Fibroblast of lung (primary cell): ENCODE results near the gene GOLPH3. TPM values are rescaled to one million over a fixed set of nuclear protein-coding genes. Genes with fewer than 3 reads are reported as not detected.

ENCODE experiments used
- DNase-seq, 2 donors: peaks; one replicate each; pipeline versions ENCODE4 v3.0.0 to v3.0.0-alpha.2; 2010; ENCODE audit warnings: low read depth in 2 of 2
- H2AFZ ChIP-seq: 2 replicates; pipeline ENCODE4 v1.5.1; 2012; ENCODE audit warnings: low read length, control low read depth, inconsistent platforms
- H3K27ac ChIP-seq: 2 replicates; pipeline ENCODE4 v1.5.1; 2011; ENCODE audit warnings: low read length, control low read depth; ENCODE audit not compliant: insufficient read depth
- H3K27me3 ChIP-seq: 2 replicates; pipeline ENCODE4 v1.5.1; 2011; ENCODE audit warnings: mild to moderate bottlenecking, low read length; ENCODE audit not compliant: control insufficient read depth, insufficient read depth
- H3K36me3 ChIP-seq: 2 replicates; pipeline ENCODE4 v1.5.1; 2011; ENCODE audit warnings: low read length; ENCODE audit not compliant: control insufficient read depth, insufficient read depth
- H3K4me1 ChIP-seq: 2 replicates; pipeline ENCODE4 v1.5.1; 2011; ENCODE audit warnings: low read length; ENCODE audit not compliant: control insufficient read depth, insufficient read depth; ENCODE audit errors: extremely low read depth
- H3K4me2 ChIP-seq: 2 replicates; pipeline ENCODE4 v1.5.1; 2011; ENCODE audit warnings: low read length, control low read depth; ENCODE audit not compliant: insufficient read depth; ENCODE audit errors: extremely low read depth
- H3K4me3 ChIP-seq, 4 experiments: fragments of 200-600 bp in 1 of 4; sonication (generic) in 1 of 4; replicated peaks in 1 of 4; 2 replicates each; pipeline ENCODE4 v1.5.1; 2011 to 2016; ENCODE audit warnings: low read length in 4 of 4, low read depth in 3 of 4, mild to moderate bottlenecking in 3 of 4, control low read depth in 2 of 4, inconsistent platforms in 1 of 4, mixed read lengths in 1 of 4; ENCODE audit not compliant: insufficient read depth in 1 of 4; ENCODE audit errors: control extremely low read depth in 1 of 4
- H3K79me2 ChIP-seq: 2 replicates; pipeline ENCODE4 v1.5.1; 2012; ENCODE audit warnings: mild to moderate bottlenecking, low read length, inconsistent platforms; ENCODE audit not compliant: control insufficient read depth, insufficient read depth
- H3K9ac ChIP-seq: 2 replicates; pipeline ENCODE4 v1.5.1; 2011; ENCODE audit warnings: mild to moderate bottlenecking, low read length, control low read depth; ENCODE audit not compliant: insufficient read depth
- H3K9me3 ChIP-seq: 2 replicates; pipeline ENCODE4 v1.5.1; 2012; ENCODE audit warnings: low read depth, low read length; ENCODE audit not compliant: control insufficient read depth, insufficient read depth
- H4K20me1 ChIP-seq: 2 replicates; pipeline ENCODE4 v1.5.1; 2011; ENCODE audit warnings: low read length; ENCODE audit not compliant: control insufficient read depth, insufficient read depth; ENCODE audit errors: extremely low read depth
- CTCF ChIP-seq, 2 donors: IDR thresholded peaks in 1 of 2; conservative IDR thresholded peaks in 1 of 2; 1 replicate in 1 of 2; 2 replicates in 1 of 2; pipeline ENCODE4 v1.5.1; 2011 to 2012; ENCODE audit warnings: low read length in 2 of 2, control low read depth in 1 of 2, inconsistent platforms in 1 of 2, low read depth in 1 of 2, mild to moderate bottlenecking in 1 of 2
- EZH2 ChIP-seq: IDR thresholded peaks from 2 replicates; pipeline ENCODE4 v1.5.1; 2012; ENCODE audit warnings: low read length, control low read depth, mild to moderate bottlenecking; ENCODE audit errors: missing control alignments
- polyA plus RNA-seq, 2 donors: library from polyadenylated mRNA; depleted of rRNA in 1 of 2; stranded (reverse) in 1 of 2; unstranded in 1 of 2; fragments of >200 nt; gene quantifications; 2 replicates each; pipeline ENCODE4 v1.2.1, GENCODE V29; 2011 to 2012; ENCODE audit warnings: missing spikeins in 1 of 2
- total RNA-seq: library from RNA; depleted of rRNA; stranded (reverse); fragments of >200 nt; gene quantifications from 2 replicates; pipeline ENCODE4 v1.2.1, GENCODE V29; 2014

The GOLPH3 gene
- total and polyA plus RNA-seq, 2 donors (not counting 1 experiment from before 2014, with no cell fraction given), result 81.4 to 103 TPM

- Histone ChIP-seq H3K36me3 (no peaks in the 10 kb centered on the region), H2AFZ (no peak overlapping the region), H4K20me1 (peaks cover 4% of the 10 kb centered on the region), H3K9ac (no peak overlapping the region), H3K9me3 (no peaks in the 10 kb centered on the region), H3K27me3 (no peaks in the 10 kb centered on the region), H3K27ac (peak overlapping the region; percentile 18), H3K4me2 (peak overlapping the region; percentile 45), H3K4me3 (peak overlapping the region in 2 of 4 experiments; percentile 52 to 96), H3K79me2 (peaks cover 83% of the 10 kb centered on the region), H3K4me1 (peaks cover 7% of the 10 kb centered on the region)
- peak; percentile 70 to 96 for DNase-seq
- TF ChIP-seq CTCF (conservative IDR thresholded peaks at IDR 0.05 in 1 of 2, IDR thresholded peaks at IDR 0.05 in 1 of 2; ENCODE audit: low read depth in 1 of 2, low read length in 2 of 2) (no peak), EZH2 (no peak)
Measured at GRCh38 chr5:32170303-32171151, 3.6 kb downstream of the GOLPH3 start.

- Histone ChIP-seq H3K4me1 (peaks cover 7% of the 10 kb centered on the region), H3K79me2 (peaks cover 92% of the 10 kb centered on the region), H3K36me3 (no peaks in the 10 kb centered on the region), H4K20me1 (peaks cover 4% of the 10 kb centered on the region), H3K4me3 (no peak overlapping the region), H3K27me3 (no peaks in the 10 kb centered on the region), H2AFZ (no peak overlapping the region), H3K4me2 (no peak overlapping the region), H3K27ac (no peak overlapping the region), H3K9me3 (no peaks in the 10 kb centered on the region), H3K9ac (no peak overlapping the region)
- TF ChIP-seq EZH2 (no peak), CTCF (conservative IDR thresholded peaks at IDR 0.05 in 1 of 2, IDR thresholded peaks at IDR 0.05 in 1 of 2; ENCODE audit: low read depth in 1 of 2, low read length in 2 of 2) (no peak)
- DNase-seq, result peak in 1 of 2 donors; percentile 56
Measured at GRCh38 chr5:32168460-32169033, 5.6 kb downstream of the GOLPH3 start.

- H3K27ac ChIP-seq, result no peak overlapping the region
- H3K36me3 ChIP-seq, result no peaks in the 10 kb centered on the region
- H3K4me3 ChIP-seq, result no peak overlapping the region
- peaks cover 7% of the 10 kb centered on the region for H3K4me1 ChIP-seq
- no peaks in the 10 kb centered on the region for H3K27me3 ChIP-seq
- H3K79me2 ChIP-seq, result peaks cover 82% of the 10 kb centered on the region
- peaks cover 2% of the 10 kb centered on the region for H4K20me1 ChIP-seq
- no peak for DNase-seq
- H3K9me3 ChIP-seq, result no peaks in the 10 kb centered on the region
- no peak overlapping the region for H3K9ac ChIP-seq
- no peak overlapping the region for H3K4me2 ChIP-seq
- TF ChIP-seq EZH2 (no peak), CTCF (conservative IDR thresholded peaks at IDR 0.05 in 1 of 2, IDR thresholded peaks at IDR 0.05 in 1 of 2; ENCODE audit: low read depth in 1 of 2, low read length in 2 of 2) (no peak)
- H2AFZ ChIP-seq, result no peak overlapping the region
Measured at GRCh38 chr5:32165597-32165996, 8.5 kb downstream of the GOLPH3 start.
